Epithelial cell of alveolus of lung (primary cell): ENCODE measurements around the gene LTV1. TPM values are rescaled to one million over a fixed set of nuclear protein-coding genes. Genes with fewer than 3 reads are reported as not detected.

Source experiments
- total RNA-seq: library from RNA; depleted of rRNA; stranded (reverse); fragments of >200 nt; gene quantifications from 2 replicates; pipeline ENCODE4 v1.2.1, GENCODE V29; 2015

Gene LTV1, protein sequence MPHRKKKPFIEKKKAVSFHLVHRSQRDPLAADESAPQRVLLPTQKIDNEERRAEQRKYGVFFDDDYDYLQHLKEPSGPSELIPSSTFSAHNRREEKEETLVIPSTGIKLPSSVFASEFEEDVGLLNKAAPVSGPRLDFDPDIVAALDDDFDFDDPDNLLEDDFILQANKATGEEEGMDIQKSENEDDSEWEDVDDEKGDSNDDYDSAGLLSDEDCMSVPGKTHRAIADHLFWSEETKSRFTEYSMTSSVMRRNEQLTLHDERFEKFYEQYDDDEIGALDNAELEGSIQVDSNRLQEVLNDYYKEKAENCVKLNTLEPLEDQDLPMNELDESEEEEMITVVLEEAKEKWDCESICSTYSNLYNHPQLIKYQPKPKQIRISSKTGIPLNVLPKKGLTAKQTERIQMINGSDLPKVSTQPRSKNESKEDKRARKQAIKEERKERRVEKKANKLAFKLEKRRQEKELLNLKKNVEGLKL
- total RNA-seq, result 12.6 and 14.1 TPM in 2 replicates

GRCh38 chr6:143842902-143843676 lies at the start of gene LTV1:
Gene LTV1, plus strand, starts transcription at chr6:143843338. Its CDS starts 140 bp downstream, at chr6:143843478.

GRCh38 chr6:143864234-143864633 lies 21.1 kb downstream of the LTV1 start, which contains the start of gene ZC2HC1B:
Gene ZC2HC1B, plus strand, starts transcription at chr6:143864474. Its CDS starts 66 bp downstream, at chr6:143864540.

Other genes with a start within 250 kb of the LTV1 start
- 19.0 and 38.7 TPM in 2 replicates for gene PHACTR2, start 165.4 kb upstream of the LTV1 start, total RNA-seq
- not detected in 2 replicates for gene ZC2HC1B, start 21.1 kb downstream of the LTV1 start, total RNA-seq
- gene PLAGL1, start 164.9 kb downstream of the LTV1 start, total RNA-seq, result 7.2 and 20.5 TPM in 2 replicates